Brain microvascular endothelial cell (primary cell): Measurements from ENCODE around the gene MTCH1.

ENCODE experiments used
- DNase-seq: peaks from one replicate; pipeline ENCODE4 v3.0.0-alpha.2; 2020
- H3K27ac ChIP-seq: fragments of 250-450 bp; sonication (Bioruptor Pico); 2 replicates; pipeline ENCODE4 v1.5.1; 2020; ENCODE audit warnings: mild to moderate bottlenecking, moderate library complexity
- H3K27me3 ChIP-seq: fragments of 250-450 bp; sonication (Bioruptor Pico); replicated peaks from 2 replicates; pipeline ENCODE4 v1.5.1; 2020; ENCODE audit warnings: mild to moderate bottlenecking
- H3K36me3 ChIP-seq: fragments of 250-450 bp; sonication (Bioruptor Pico); replicated peaks from 2 replicates; pipeline ENCODE4 v1.5.1; 2020; ENCODE audit warnings: mild to moderate bottlenecking
- H3K4me3 ChIP-seq: 2 replicates; pipeline ENCODE4 v1.5.1; 2011; ENCODE audit warnings: low read depth, mild to moderate bottlenecking, control low read depth, low read length, moderate library complexity
- CTCF ChIP-seq: IDR thresholded peaks from 2 replicates; pipeline ENCODE4 v1.5.1; 2011; ENCODE audit warnings: low read depth, mild to moderate bottlenecking, moderate library complexity, low read length, control low read depth, inconsistent platforms; ENCODE audit errors: missing control alignments
- in situ Hi-C: cut with HindIII; loops from 2 replicates; pipeline ENCODE4 v1.10.0; 2017; ENCODE audit warnings: low sequenced_read_pairs, low pct_ligation_motif_present

Gene MTCH1

GRCh38 chr6:37018198-37019064, 32.4 kb upstream of the MTCH1 start:
- H3K27ac ChIP-seq, result no peak overlapping the region

GRCh38 chr6:37017606-37018197, 31.7 kb upstream of the MTCH1 start:
- no peak overlapping the region for H3K27ac ChIP-seq
- in situ Hi-C loops, result loop anchor here (25.0 kb wide), 1 partner anchor 255 kb away; no protein-coding TSS in a partner anchor
- no peak for TF ChIP-seq CTCF

More at GRCh38 chr6:37018198-37019064, 32.4 kb upstream of the MTCH1 start:
- DNase-seq, result peak; percentile 89
- TF ChIP-seq CTCF, result peak; percentile 98
- in situ Hi-C loops, result loop anchor here (25.0 kb wide), 1 partner anchor 256 kb away; no protein-coding TSS in a partner anchor
- H3K27me3 ChIP-seq, result no peaks in the 10 kb centered on the region
- no peaks in the 10 kb centered on the region for H3K36me3 ChIP-seq
- no peak overlapping the region for H3K4me3 ChIP-seq

GRCh38 chr6:37016995-37017394, 31.0 kb upstream of the MTCH1 start:
- Histone ChIP-seq H3K4me3 (no peak overlapping the region), H3K27me3 (no peaks in the 10 kb centered on the region), H3K36me3 (no peaks in the 10 kb centered on the region), H3K27ac (no peak overlapping the region)
- in situ Hi-C loops, result loop anchor here (25.0 kb wide), 1 partner anchor 255 kb away; no protein-coding TSS in a partner anchor
- DNase-seq, result no peak
- TF ChIP-seq CTCF, result no peak

More at GRCh38 chr6:37017606-37018197, 31.7 kb upstream of the MTCH1 start:
- Histone ChIP-seq H3K4me3 (no peak overlapping the region), H3K27me3 (no peaks in the 10 kb centered on the region), H3K36me3 (no peaks in the 10 kb centered on the region)
- no peak for DNase-seq

- no peak for TF ChIP-seq CTCF
- no peaks in the 10 kb centered on the region for H3K36me3 ChIP-seq
- H3K27ac ChIP-seq, result no peak overlapping the region
- DNase-seq, result no peak
- in situ Hi-C loops, result loop anchor here (25.0 kb wide), 1 partner anchor 253 kb away; no protein-coding TSS in a partner anchor
- H3K27me3 ChIP-seq, result no peaks in the 10 kb centered on the region
- H3K4me3 ChIP-seq, result no peak overlapping the region
Measured at GRCh38 chr6:37015532-37015931, 29.5 kb upstream of the MTCH1 start.

- no peak overlapping the region for H3K27ac ChIP-seq
- no peak overlapping the region for H3K4me3 ChIP-seq
- DNase-seq, result no peak
- in situ Hi-C loops, result loop anchor here (25.0 kb wide), 1 partner anchor 252 kb away; no protein-coding TSS in a partner anchor
- no peaks in the 10 kb centered on the region for H3K27me3 ChIP-seq
- no peaks in the 10 kb centered on the region for H3K36me3 ChIP-seq
- no peak for TF ChIP-seq CTCF
Measured at GRCh38 chr6:37014667-37015066, 28.7 kb upstream of the MTCH1 start.
